ENCODE measurements around the gene BRINP2.

- no peak for TF ChIP-seq POLR2A (IDR thresholded peaks at IDR 0.05)
- TF ChIP-seq CTCF (IDR thresholded peaks at IDR 0.05) = no peak
Measured at GRCh38 chr1:177165069-177165439, 5.7 kb upstream of the BRINP2 start.

All from thyroid gland (tissue), 4 donors.